ENCODE results near the gene ENOX1.

DNA sequence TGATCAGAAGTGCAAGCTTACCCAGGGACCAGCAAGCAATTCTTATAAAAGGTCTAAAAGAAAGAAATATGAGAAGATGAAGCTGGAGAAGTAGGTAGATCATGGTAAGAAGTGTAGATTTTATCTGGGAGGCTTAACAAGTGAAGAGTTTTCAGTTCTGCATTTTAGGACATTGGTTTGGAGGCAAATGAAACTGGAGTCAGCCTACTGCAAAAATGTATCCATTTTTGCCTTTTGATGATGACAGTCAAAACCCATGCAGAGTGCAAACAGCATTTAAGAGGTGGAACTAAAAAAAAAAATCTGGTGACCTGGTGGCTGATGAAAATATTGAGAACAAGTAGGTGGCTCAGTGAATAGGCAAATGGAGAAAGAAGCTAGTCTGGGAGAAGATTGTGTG, 546.5 kb downstream of the ENOX1 start:
- TF ChIP-seq, protein P1, sequence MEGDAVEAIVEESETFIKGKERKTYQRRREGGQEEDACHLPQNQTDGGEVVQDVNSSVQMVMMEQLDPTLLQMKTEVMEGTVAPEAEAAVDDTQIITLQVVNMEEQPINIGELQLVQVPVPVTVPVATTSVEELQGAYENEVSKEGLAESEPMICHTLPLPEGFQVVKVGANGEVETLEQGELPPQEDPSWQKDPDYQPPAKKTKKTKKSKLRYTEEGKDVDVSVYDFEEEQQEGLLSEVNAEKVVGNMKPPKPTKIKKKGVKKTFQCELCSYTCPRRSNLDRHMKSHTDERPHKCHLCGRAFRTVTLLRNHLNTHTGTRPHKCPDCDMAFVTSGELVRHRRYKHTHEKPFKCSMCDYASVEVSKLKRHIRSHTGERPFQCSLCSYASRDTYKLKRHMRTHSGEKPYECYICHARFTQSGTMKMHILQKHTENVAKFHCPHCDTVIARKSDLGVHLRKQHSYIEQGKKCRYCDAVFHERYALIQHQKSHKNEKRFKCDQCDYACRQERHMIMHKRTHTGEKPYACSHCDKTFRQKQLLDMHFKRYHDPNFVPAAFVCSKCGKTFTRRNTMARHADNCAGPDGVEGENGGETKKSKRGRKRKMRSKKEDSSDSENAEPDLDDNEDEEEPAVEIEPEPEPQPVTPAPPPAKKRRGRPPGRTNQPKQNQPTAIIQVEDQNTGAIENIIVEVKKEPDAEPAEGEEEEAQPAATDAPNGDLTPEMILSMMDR (IDR thresholded peaks at IDR 0.05; ENCODE audit: low read depth, low read length) = no peak
- TF ChIP-seq EZH2phosphoT487 (IDR thresholded peaks at IDR 0.05; ENCODE audit: low read depth) = no peak
